HL-60 (cell line): ENCODE results near the gene ELL2.

Experiments used
- DNase-seq, 2 experiments: peaks; one replicate each; pipeline ENCODE4 v3.0.0-alpha.2; 2010 to 2020; ENCODE audit warnings: low read depth in 1 of 2, low spot score in 1 of 2
- H3K27ac ChIP-seq: fragments of 250-450 bp; sonication (Bioruptor Pico); replicated peaks from 2 replicates; pipeline ENCODE4 v1.5.1; 2020; ENCODE audit warnings: mild to moderate bottlenecking, moderate library complexity
- H3K27me3 ChIP-seq: fragments of 250-450 bp; sonication (Bioruptor Pico); 2 replicates; pipeline ENCODE4 v1.5.1; 2021; ENCODE audit warnings: mild to moderate bottlenecking, moderate library complexity; ENCODE audit not compliant: insufficient read depth, poor library complexity, severe bottlenecking
- H3K4me3 ChIP-seq: replicated peaks from 2 replicates; pipeline ENCODE4 v1.5.1; 2011; ENCODE audit warnings: mild to moderate bottlenecking, control low read depth, low read length; ENCODE audit not compliant: insufficient read depth
- CTCF ChIP-seq: IDR thresholded peaks from one replicate; pipeline ENCODE4 v1.5.1; 2011; ENCODE audit warnings: low read length, control low read depth, inconsistent platforms; ENCODE audit not compliant: insufficient read depth
- GABPA ChIP-seq: IDR thresholded peaks from 2 replicates; pipeline ENCODE4 v1.6.1; 2012; ENCODE audit warnings: low read depth
- POLR2AphosphoS5 ChIP-seq: IDR thresholded peaks from 2 replicates; pipeline ENCODE4 v1.6.1; 2012; ENCODE audit warnings: low read depth
- REST ChIP-seq: IDR thresholded peaks from 2 replicates; pipeline ENCODE4 v1.6.1; 2012; ENCODE audit warnings: low read depth; ENCODE audit not compliant: insufficient replicate concordance
- SPI1 ChIP-seq: IDR thresholded peaks from 2 replicates; pipeline ENCODE4 v1.6.1; 2012; ENCODE audit warnings: low read depth, mild to moderate bottlenecking, borderline replicate concordance

Gene ELL2

GRCh38 chr5:95938347-95938746 lies 23.3 kb downstream of the ELL2 start:
- Histone ChIP-seq H3K27ac (no peak overlapping the region), H3K4me3 (no peak overlapping the region), H3K27me3 (no peaks in the 10 kb centered on the region)
- DNase-seq = no peak
- TF ChIP-seq POLR2AphosphoS5 = no peak
- TF ChIP-seq GABPA = no peak
- no peak for TF ChIP-seq CTCF
- TF ChIP-seq SPI1 = no peak
- TF ChIP-seq REST = no peak

GRCh38 chr5:95937607-95938152 lies 24.0 kb downstream of the ELL2 start:
- TF ChIP-seq GABPA = no peak
- TF ChIP-seq POLR2AphosphoS5 = no peak
- TF ChIP-seq SPI1 = no peak
- TF ChIP-seq REST = no peak
- no peak for TF ChIP-seq CTCF
- Histone ChIP-seq H3K27ac (no peak overlapping the region), H3K27me3 (no peaks in the 10 kb centered on the region), H3K4me3 (no peak overlapping the region)
- no peak for DNase-seq

- Histone ChIP-seq H3K27me3 (no peaks in the 10 kb centered on the region), H3K27ac (no peak overlapping the region), H3K4me3 (no peak overlapping the region)
- DNase-seq = no peak
- TF ChIP-seq REST (no peak), POLR2AphosphoS5 (no peak), CTCF (no peak), SPI1 (no peak), GABPA (no peak)
These were observed 24.7 kb downstream of the ELL2 start for GRCh38 chr5:95936812-95937397.
